K562 (cell line): ENCODE data around the gene CDR2L. TPM values are rescaled to one million over a fixed set of nuclear protein-coding genes. Genes with fewer than 3 reads are reported as not detected.

Source experiments
- ATAC-seq: fragments of 200-7000 bp; cut with Tn5 transposase; 3 replicates; pipeline ENCODE4 v1.9.1; 2020; ENCODE audit warnings: moderate library complexity
- BruUV-seq: library from RNA; stranded (reverse); fragments of 400-500 nt; replicated peaks from 2 replicates; lab custom pipeline; 2021; lab: Mats Ljungman, UMichigan
- CTCF ChIA-PET: fragments of 300-600 bp; formaldehyde crosslinking; extraction: SDS; loops from one replicate; lab custom pipeline; 2021; ENCODE audit warnings: low intra/inter-chr PET ratio; lab: Yijun Ruan, JAX
- POLR2A ChIA-PET: fragments of 300-600, 350-650 bp; sonication (Branson Sonifier 250); formaldehyde crosslinking; extraction: SDS; loops from one replicate; lab custom pipeline; 2021; ENCODE audit warnings: antibody characterized with exemption, inconsistent platforms; lab: Yijun Ruan, JAX
- DNase-seq, 4 experiments: peaks; one replicate each; pipeline versions ENCODE4 v3.0.0 to v3.0.0-alpha.2; 2011 to 2018; ENCODE audit warnings: low spot score in 3 of 4, mixed read lengths in 3 of 4; ENCODE audit errors: extremely low read depth in 1 of 4
- FAIRE-seq: peaks from 2 replicates; lab custom pipeline; 2011; peaks lifted over from hg19 to GRCh38; lab: Jason Lieb, UNC
- H2AFZ ChIP-seq: 2 replicates; pipeline ENCODE4 v1.6.0; 2011; ENCODE audit warnings: low read depth, low read length, control low read depth, inconsistent platforms
- H3K27ac ChIP-seq: fragments of 200-600 bp; 3 replicates; pipeline ENCODE4 v1.8.0; 2011; ENCODE audit warnings: low read depth, mild to moderate bottlenecking, control low read depth, inconsistent platforms, low read length, moderate library complexity, mixed read lengths; ENCODE audit errors: extremely low read depth
- H3K27me3 ChIP-seq, 2 experiments: fragments of 300-600 bp in 1 of 2; 2 replicates in 1 of 2; 3 replicates in 1 of 2; pipeline versions ENCODE4 v1.6.0 to v1.8.0; 2011; ENCODE audit warnings: inconsistent platforms in 2 of 2, low read length in 2 of 2, mild to moderate bottlenecking in 1 of 2, mixed read lengths in 1 of 2, moderate library complexity in 1 of 2; ENCODE audit not compliant: control insufficient read depth in 2 of 2, insufficient read depth in 2 of 2
- H3K36me3 ChIP-seq: fragments of 300-600 bp; 3 replicates; pipeline ENCODE4 v1.8.0; 2011; ENCODE audit warnings: mild to moderate bottlenecking, low read length, inconsistent platforms; ENCODE audit not compliant: control insufficient read depth, insufficient read depth
- H3K4me1 ChIP-seq, 2 experiments: fragments of 200-600 bp in 1 of 2; replicated peaks in 1 of 2; 2 replicates in 1 of 2; 3 replicates in 1 of 2; pipeline versions ENCODE4 v1.5.1 to v1.8.0; 2011; ENCODE audit warnings: inconsistent platforms in 2 of 2, low read length in 2 of 2, mild to moderate bottlenecking in 1 of 2, mixed read lengths in 1 of 2, moderate library complexity in 1 of 2; ENCODE audit not compliant: control insufficient read depth in 2 of 2, insufficient read depth in 2 of 2
- H3K4me2 ChIP-seq: 2 replicates; pipeline ENCODE4 v1.6.1; 2011; ENCODE audit warnings: low read length, control low read depth, inconsistent platforms, mixed read lengths; ENCODE audit not compliant: insufficient read depth
- H3K4me3 ChIP-seq: fragments of 200-600 bp; sonication (generic), shearing (Covaris generic); 2 replicates; pipeline ENCODE4 v1.5.1; 2016; ENCODE audit warnings: control low read depth, inconsistent platforms
- H3K79me2 ChIP-seq: fragments of 200-600 bp; 3 replicates; pipeline ENCODE4 v1.8.0; 2011; ENCODE audit warnings: low read length, inconsistent platforms; ENCODE audit not compliant: control insufficient read depth, insufficient read depth
- H3K9ac ChIP-seq, 2 experiments: 2 replicates each; pipeline versions ENCODE4 v1.6.0 to v1.6.1; 2011; ENCODE audit warnings: low read depth in 2 of 2, low read length in 2 of 2, control low read depth in 1 of 2, inconsistent platforms in 1 of 2, mild to moderate bottlenecking in 1 of 2, mixed read lengths in 1 of 2; ENCODE audit not compliant: insufficient read depth in 1 of 2
- H3K9me1 ChIP-seq: one replicate; pipeline ENCODE4 v1.6.0; 2011; ENCODE audit warnings: inconsistent platforms, mild to moderate bottlenecking, low read length, moderate library complexity; ENCODE audit not compliant: control insufficient read depth, insufficient read depth
- H3K9me3 ChIP-seq: replicated peaks from 2 replicates; pipeline ENCODE4 v1.5.1; 2011; ENCODE audit warnings: low read depth, low read length, inconsistent platforms; ENCODE audit not compliant: control insufficient read depth, insufficient read depth
- H4K20me1 ChIP-seq: replicated peaks from 2 replicates; pipeline ENCODE4 v1.6.1; 2011; ENCODE audit warnings: low read length, inconsistent platforms, mixed read lengths; ENCODE audit not compliant: control insufficient read depth, insufficient read depth
- BHLHE40 ChIP-seq: IDR thresholded peaks from 2 replicates; pipeline ENCODE4 v1.6.1; 2011; ENCODE audit warnings: low read length, improper control_type of control experiment
- FUS ChIP-seq: fragments of 200-400 bp; formaldehyde crosslinking; optimal IDR thresholded peaks from 2 replicates; pipeline ENCODE3; 2017; ENCODE audit warnings: low read depth, low read length
- GTF2F1 ChIP-seq: IDR thresholded peaks from 2 replicates; pipeline ENCODE4 v1.6.1; 2011; ENCODE audit warnings: low read depth, low read length, improper control_type of control experiment
- HNRNPH1 ChIP-seq: fragments of 200-400 bp; formaldehyde crosslinking; optimal IDR thresholded peaks from 2 replicates; pipeline ENCODE3; 2017; ENCODE audit warnings: low read depth, mild to moderate bottlenecking, low read length, moderate library complexity
- SIN3A ChIP-seq, 2 experiments: fragments of 150-350 bp in 1 of 2; IDR thresholded peaks; 2 replicates each; pipeline ENCODE4 v1.6.1; 2011 to 2016; ENCODE audit warnings: borderline replicate concordance in 2 of 2, low read depth in 2 of 2, low read length in 2 of 2, mild to moderate bottlenecking in 2 of 2, moderate library complexity in 2 of 2; ENCODE audit not compliant: control insufficient read depth in 1 of 2
- SMARCA5 ChIP-seq: fragments of 450-650 bp; IDR thresholded peaks from 2 replicates; pipeline ENCODE4 v1.6.1; 2016
- TCF3 ChIP-seq: sonication (generic); formaldehyde crosslinking; IDR thresholded peaks from 2 replicates; pipeline ENCODE4 v1.4.0; 2020; ENCODE audit warnings: mild to moderate bottlenecking, missing genetic modification reagents
- TFAP4 ChIP-seq: sonication (generic); formaldehyde crosslinking; IDR thresholded peaks from 2 replicates; pipeline ENCODE4 v1.8.0; 2022; ENCODE audit warnings: missing genetic modification reagents, mild to moderate bottlenecking, moderate library complexity, borderline replicate concordance
- ZNF143 ChIP-seq: sonication (generic); formaldehyde crosslinking; IDR thresholded peaks from 2 replicates; pipeline ENCODE4 v1.9.0; 2022; ENCODE audit warnings: mild to moderate bottlenecking, missing genetic modification reagents
- WGBS: fragments of 100-300 bp; shearing (Covaris generic); methylation state at CpG from one replicate; pipeline ENCODE4 v1.1.6; 2016; ENCODE audit warnings: low coverage, mixed read lengths; ENCODE audit not compliant: insufficient coverage; ENCODE audit errors: missing lambda C conversion rate; 5-methylcytosine and 5-hydroxymethylcytosine counted together
- in situ Hi-C: fragments of 300-500 bp; cut with MboI; formaldehyde crosslinking; loops from 4 replicates; pipeline ENCODE4 v1.15.0; 2018; ENCODE audit warnings: inconsistent platforms, mixed read lengths
- intact Hi-C: fragments of 100-400 bp; cut with micrococcal nuclease; formaldehyde crosslinking; loops from 2 replicates; pipeline ENCODE4 v1.14.2; 2022
- polyA plus RNA-seq, 8 experiments: library from polyadenylated mRNA; depleted of rRNA in 4 of 8; stranded (reverse) in 5 of 8; unstranded in 3 of 8; fragments of >200 nt; fragmentation: Nextera tagmentation in 2 of 8; fragmentation: Illumina TruSeq in 1 of 8; extraction: Ambion mirVana in 2 of 8; extraction: Trizol in 1 of 8; gene quantifications; 2 replicates each; pipeline versions ENCODE4 v1.2.1 to v1.2.3, GENCODE V29; 2011 to 2014; ENCODE audit warnings: inconsistent platforms in 1 of 8, missing spikeins in 1 of 8
- total RNA-seq, 7 experiments: library from RNA; depleted of rRNA in 6 of 7; stranded (reverse); fragments of >200 nt in 6 of 7; fragmentation: Illumina TruSeq in 2 of 7; extraction: Trizol in 2 of 7; gene quantifications; 2 replicates each; pipeline versions ENCODE4 v1.2.1 to v1.2.3, GENCODE V29; 2011 to 2021; ENCODE audit warnings: low replicate concordance in 1 of 7

CDR2L gene
- total and polyA plus RNA-seq, 9 of the 15 experiments (the other 6 are each of a cell fraction or from before 2014, with no cell fraction given) = 2.7 to 16.0 (median 7.3) TPM

- ChIA-PET CTCF (no interaction called here), POLR2A (interaction anchor here (0.6 to 6.4 kb wide), 6 partner anchors 9 to 119 kb away, joined by 3 to 56 read pairs (median 8); partner anchors contain the start of gene MRPL58)
- Histone ChIP-seq H3K36me3 (no peaks in the 10 kb centered on the region), H3K9me3 (no peaks in the 10 kb centered on the region), H3K27me3 (no peaks in the 10 kb centered on the region), H2AFZ (no peak overlapping the region), H3K9ac (peak overlapping the region in 1 of 2 experiments; percentile 68; a peak in 1 of 4 replicates), H4K20me1 (peaks cover 7% of the 10 kb centered on the region; the same call in 1 of the 2 replicates), H3K79me2 (peaks cover 10% of the 10 kb centered on the region; the same call in 2 of the 3 replicates), H3K4me2 (no peak overlapping the region), H3K9me1 (no peaks in the 10 kb centered on the region), H3K27ac (no peak overlapping the region), H3K4me1 (peaks cover 7 to 29% of the 10 kb centered on the region in 2 experiments; a peak in 3 of 5 replicates), H3K4me3 (no peak overlapping the region)
- TF ChIP-seq TCF3 (no peak), TFAP4 (CRISPR knock-in tag) (no peak), SMARCA5 (no peak), FUS (no peak), BHLHE40 (no peak), ZNF143 (CRISPR knock-in tag) (no peak), SIN3A (IDR thresholded peaks at IDR 0.05; ENCODE audit: borderline replicate concordance in 2 of 2, control insufficient read depth in 1 of 2, low read depth in 2 of 2, low read length in 2 of 2) (no peak), GTF2F1 (no peak), HNRNPH1 (no peak)
- FAIRE-seq (no peak), ATAC-seq (no peak), DNase-seq (no peak)
- WGBS = 7% methylated on average over 2 of the region's 2 CpGs
- in situ Hi-C loops (no loop called here), intact Hi-C loops (no loop called here)
- no TSS peak for BruUV-seq
Observed at GRCh38 chr17:74992223-74992622, 4.8 kb downstream of the CDR2L start.
